ENCODE data around the gene PCDHGB3.

DNA sequence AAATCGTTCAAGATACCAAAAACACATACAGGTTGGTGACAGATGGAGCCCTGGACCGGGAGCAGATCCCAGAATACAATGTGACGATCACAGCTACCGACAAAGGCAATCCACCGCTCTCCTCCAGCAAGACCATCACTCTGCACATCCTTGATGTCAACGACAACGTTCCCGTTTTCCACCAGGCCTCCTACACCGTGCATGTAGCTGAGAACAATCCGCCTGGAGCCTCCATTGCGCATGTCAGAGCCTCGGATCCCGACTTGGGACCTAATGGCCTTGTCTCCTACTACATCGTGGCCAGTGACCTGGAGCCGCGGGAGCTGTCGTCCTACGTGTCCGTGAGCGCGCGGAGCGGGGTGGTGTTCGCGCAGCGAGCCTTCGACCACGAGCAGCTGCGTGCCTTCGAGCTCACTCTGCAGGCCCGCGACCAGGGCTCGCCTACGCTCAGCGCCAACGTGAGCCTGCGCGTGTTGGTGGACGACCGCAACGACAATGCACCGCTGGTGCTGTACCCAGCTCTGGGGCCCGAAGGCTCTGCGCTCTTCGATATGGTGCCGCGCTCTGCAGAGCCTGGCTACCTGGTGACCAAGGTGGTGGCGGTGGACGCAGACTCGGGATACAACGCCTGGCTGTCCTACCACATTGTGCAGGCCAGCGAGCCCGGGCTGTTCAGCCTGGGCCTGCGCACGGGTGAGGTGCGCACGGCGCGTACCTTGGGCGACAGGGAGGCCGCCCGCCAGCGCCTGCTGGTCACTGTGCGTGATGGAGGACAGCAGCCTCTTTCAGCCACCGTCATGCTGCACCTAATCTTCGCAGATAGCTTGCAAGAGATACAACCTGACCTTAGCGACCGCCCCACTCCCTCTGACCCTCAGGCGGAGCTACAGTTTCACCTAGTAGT, 1.8 kb downstream of the PCDHGB3 start:
- TF ChIP-seq, protein P1, sequence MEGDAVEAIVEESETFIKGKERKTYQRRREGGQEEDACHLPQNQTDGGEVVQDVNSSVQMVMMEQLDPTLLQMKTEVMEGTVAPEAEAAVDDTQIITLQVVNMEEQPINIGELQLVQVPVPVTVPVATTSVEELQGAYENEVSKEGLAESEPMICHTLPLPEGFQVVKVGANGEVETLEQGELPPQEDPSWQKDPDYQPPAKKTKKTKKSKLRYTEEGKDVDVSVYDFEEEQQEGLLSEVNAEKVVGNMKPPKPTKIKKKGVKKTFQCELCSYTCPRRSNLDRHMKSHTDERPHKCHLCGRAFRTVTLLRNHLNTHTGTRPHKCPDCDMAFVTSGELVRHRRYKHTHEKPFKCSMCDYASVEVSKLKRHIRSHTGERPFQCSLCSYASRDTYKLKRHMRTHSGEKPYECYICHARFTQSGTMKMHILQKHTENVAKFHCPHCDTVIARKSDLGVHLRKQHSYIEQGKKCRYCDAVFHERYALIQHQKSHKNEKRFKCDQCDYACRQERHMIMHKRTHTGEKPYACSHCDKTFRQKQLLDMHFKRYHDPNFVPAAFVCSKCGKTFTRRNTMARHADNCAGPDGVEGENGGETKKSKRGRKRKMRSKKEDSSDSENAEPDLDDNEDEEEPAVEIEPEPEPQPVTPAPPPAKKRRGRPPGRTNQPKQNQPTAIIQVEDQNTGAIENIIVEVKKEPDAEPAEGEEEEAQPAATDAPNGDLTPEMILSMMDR (IDR thresholded peaks at IDR 0.05), result no peak
- TF ChIP-seq EP300 (IDR thresholded peaks at IDR 0.05) (no peak), POLR2A (IDR thresholded peaks at IDR 0.05) (no peak), POLR2AphosphoS5 (IDR thresholded peaks at IDR 0.05) (no peak)

Data from sigmoid colon (tissue), 4 donors.